Kidney epithelial cell (primary cell): Measurements from ENCODE around the gene CABLES1. TPM values are rescaled to one million over a fixed set of nuclear protein-coding genes. Genes with fewer than 3 reads are reported as not detected.

Source experiments
- DNase-seq: peaks from one replicate; pipeline ENCODE4 v3.0.0-alpha.2; 2010; ENCODE audit warnings: low read depth
- H3K27me3 ChIP-seq: 2 replicates; pipeline ENCODE4 v1.6.0; 2011; ENCODE audit warnings: low read length; ENCODE audit not compliant: control insufficient read depth, insufficient read depth
- H3K36me3 ChIP-seq: 2 replicates; pipeline ENCODE4 v1.5.1; 2011; ENCODE audit warnings: low read length; ENCODE audit not compliant: control insufficient read depth, insufficient read depth
- H3K4me3 ChIP-seq: 2 replicates; pipeline ENCODE4 v1.5.1; 2011; ENCODE audit warnings: low read depth, mild to moderate bottlenecking, control low read depth, low read length
- CTCF ChIP-seq: IDR thresholded peaks from 2 replicates; pipeline ENCODE4 v1.5.1; 2011; ENCODE audit warnings: mild to moderate bottlenecking, moderate library complexity, low read length, control low read depth, inconsistent platforms; ENCODE audit not compliant: insufficient read depth, poor library complexity, severe bottlenecking
- total RNA-seq: library from RNA; depleted of rRNA; stranded (reverse); fragments of >200 nt; gene quantifications from 2 replicates; pipeline ENCODE4 v1.2.3, GENCODE V29; 2015

Gene CABLES1
- total RNA-seq, 1 donor from 2014 or later: 9.6 TPM

GRCh38 chr18:23235860-23236259, 100.6 kb downstream of the CABLES1 start:
- Histone ChIP-seq H3K27me3 (no peaks in the 10 kb centered on the region), H3K4me3 (no peak overlapping the region), H3K36me3 (peaks cover 2% of the 10 kb centered on the region)
- no peak for TF ChIP-seq CTCF
- no peak for DNase-seq

GRCh38 chr18:23236876-23237468, 101.7 kb downstream of the CABLES1 start:
- H3K4me3 ChIP-seq: no peak overlapping the region
- H3K27me3 ChIP-seq: no peaks in the 10 kb centered on the region
- TF ChIP-seq CTCF: no peak
- peaks cover 2% of the 10 kb centered on the region for H3K36me3 ChIP-seq
- DNase-seq: no peak

GRCh38 chr18:23237524-23238151, 102.4 kb downstream of the CABLES1 start:
- no peak for DNase-seq
- peaks cover 2% of the 10 kb centered on the region for H3K36me3 ChIP-seq
- H3K27me3 ChIP-seq: no peaks in the 10 kb centered on the region
- peak; percentile 33 for TF ChIP-seq CTCF
- no peak overlapping the region for H3K4me3 ChIP-seq

- no peaks in the 10 kb centered on the region for H3K27me3 ChIP-seq
- peaks cover 2% of the 10 kb centered on the region for H3K36me3 ChIP-seq
- no peak for TF ChIP-seq CTCF
- DNase-seq: no peak
- H3K4me3 ChIP-seq: no peak overlapping the region
Measured at GRCh38 chr18:23238152-23238531, 102.9 kb downstream of the CABLES1 start.

GRCh38 chr18:23238651-23239349, 103.5 kb downstream of the CABLES1 start:
- no peaks in the 10 kb centered on the region for H3K27me3 ChIP-seq
- no peak for DNase-seq
- TF ChIP-seq CTCF: no peak
- peaks cover 2% of the 10 kb centered on the region for H3K36me3 ChIP-seq
- H3K4me3 ChIP-seq: no peak overlapping the region
